RKO (cell line): Measurements from ENCODE around the gene LASP1NB.

Experiments
- DNase-seq: peaks from one replicate; pipeline ENCODE4 v3.0.0-alpha.2; 2016; ENCODE audit warnings: low spot score

The LASP1NB gene

GRCh38 chr17:38925263-38925995, at the start of gene LASP1NB:
LASP1NB (plus strand) TSS chr17:38925614.
- DNase-seq = no peak

GRCh38 chr17:38877130-38877851, 48.1 kb upstream of the LASP1NB start:
- no peak for DNase-seq

GRCh38 chr17:38879878-38880665, 45.3 kb upstream of the LASP1NB start:
- no peak for DNase-seq

- DNase-seq = no peak
Observed at GRCh38 chr17:38881600-38882191, 43.7 kb upstream of the LASP1NB start.

GRCh38 chr17:38882870-38883269, 42.5 kb upstream of the LASP1NB start:
- no peak for DNase-seq

- no peak for DNase-seq
Observed at GRCh38 chr17:38883592-38884526, 41.6 kb upstream of the LASP1NB start.

- no peak for DNase-seq
Observed at GRCh38 chr17:38885044-38885727, 40.2 kb upstream of the LASP1NB start.

GRCh38 chr17:38885728-38886642, 39.4 kb upstream of the LASP1NB start:
- DNase-seq = no peak

GRCh38 chr17:38886643-38887010, 38.8 kb upstream of the LASP1NB start:
- DNase-seq = no peak

GRCh38 chr17:38888842-38889241, 36.6 kb upstream of the LASP1NB start:
- DNase-seq = no peak

- no peak for DNase-seq
Observed at GRCh38 chr17:38889745-38890409, 35.5 kb upstream of the LASP1NB start.

GRCh38 chr17:38890410-38890746, 35.0 kb upstream of the LASP1NB start:
- DNase-seq = no peak

GRCh38 chr17:38891441-38891840, 34.0 kb upstream of the LASP1NB start:
- no peak for DNase-seq

- no peak for DNase-seq
Observed at GRCh38 chr17:38892083-38892482, 33.3 kb upstream of the LASP1NB start.

GRCh38 chr17:38892620-38893019, 32.8 kb upstream of the LASP1NB start:
- DNase-seq = no peak

GRCh38 chr17:38893113-38893512, 32.3 kb upstream of the LASP1NB start:
- DNase-seq = no peak

GRCh38 chr17:38893607-38894006, 31.8 kb upstream of the LASP1NB start:
- DNase-seq = no peak

GRCh38 chr17:38894276-38894675, 31.1 kb upstream of the LASP1NB start:
- DNase-seq = no peak

GRCh38 chr17:38896346-38896954, 29.0 kb upstream of the LASP1NB start:
- DNase-seq = no peak
